DMS 273 treated with DMSO at 0.1 percent for 48 hours (cell line): ENCODE data around the gene ANKRD36C.
"Not testable (repeated sequence)": the region's sequence is repeated elsewhere in the genome, so short reads cannot be mapped to it uniquely, and the experiment has no call there.

Source experiments
- DNase-seq: peaks from one replicate; lab custom pipeline; 2025; lab: John Stamatoyannopoulos, UW

ANKRD36C gene

DNA sequence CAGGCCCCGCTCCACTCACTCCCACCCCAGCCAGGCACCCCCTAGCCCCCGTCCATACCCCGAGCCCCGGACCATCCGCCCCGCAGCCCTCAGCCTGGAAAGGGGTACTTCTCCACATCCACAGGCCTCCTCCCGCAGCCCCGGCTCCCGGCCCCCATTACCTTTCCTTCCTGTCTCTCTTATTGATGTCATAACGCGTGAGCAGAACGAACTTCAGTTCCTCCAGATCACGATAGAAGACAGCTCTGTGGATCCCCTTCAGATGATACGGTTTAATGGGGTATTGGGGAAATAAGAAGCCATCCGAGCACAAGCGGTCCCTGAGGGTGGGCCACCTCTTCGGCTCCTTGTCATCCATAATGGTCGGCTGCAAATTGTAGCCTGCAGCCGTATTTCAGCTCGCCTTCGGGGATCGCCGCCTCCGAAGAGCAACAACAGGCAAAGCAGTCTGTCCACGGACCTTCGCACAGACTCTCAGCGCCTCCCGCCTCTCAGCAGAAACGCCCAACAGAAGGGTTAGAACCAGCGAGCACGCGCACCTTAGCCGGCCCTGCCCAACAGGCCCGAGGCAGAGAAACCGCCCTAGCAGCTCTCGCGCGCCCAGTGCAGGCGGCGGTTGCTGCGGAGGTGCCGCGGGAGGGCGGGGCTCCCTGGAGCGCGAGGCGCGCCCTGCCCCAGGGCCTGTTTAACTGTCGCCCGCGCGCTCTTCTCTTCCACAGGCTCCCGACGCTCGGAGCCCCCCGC, at the start of gene ANKRD36C:
ANKRD36C (minus strand) TSS at position 474 of the 744 bp plus-strand sequence; CDS start at position 358, 116 bp downstream.
- not testable (repeated sequence) for DNase-seq

DNA sequence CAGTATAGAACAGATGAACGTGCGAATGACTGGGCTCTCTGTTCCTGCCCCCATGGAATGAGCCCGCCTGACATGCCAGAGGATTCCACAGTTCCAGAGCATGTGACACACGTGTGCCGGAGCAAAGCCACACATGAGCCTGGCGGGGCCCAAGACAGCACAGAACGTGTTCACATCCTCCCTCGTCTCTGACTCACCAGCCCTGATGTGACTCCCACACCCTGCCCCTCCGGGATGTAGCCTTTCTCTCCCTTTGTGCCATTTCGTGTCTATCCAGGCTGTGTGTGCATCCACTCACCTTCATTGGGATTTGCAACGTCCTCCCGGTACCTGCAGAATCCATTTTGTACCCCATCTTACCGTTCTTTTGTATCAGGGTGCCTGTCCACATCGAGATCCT, 43.9 kb upstream of the ANKRD36C start:
- DNase-seq: not testable (repeated sequence)

DNA sequence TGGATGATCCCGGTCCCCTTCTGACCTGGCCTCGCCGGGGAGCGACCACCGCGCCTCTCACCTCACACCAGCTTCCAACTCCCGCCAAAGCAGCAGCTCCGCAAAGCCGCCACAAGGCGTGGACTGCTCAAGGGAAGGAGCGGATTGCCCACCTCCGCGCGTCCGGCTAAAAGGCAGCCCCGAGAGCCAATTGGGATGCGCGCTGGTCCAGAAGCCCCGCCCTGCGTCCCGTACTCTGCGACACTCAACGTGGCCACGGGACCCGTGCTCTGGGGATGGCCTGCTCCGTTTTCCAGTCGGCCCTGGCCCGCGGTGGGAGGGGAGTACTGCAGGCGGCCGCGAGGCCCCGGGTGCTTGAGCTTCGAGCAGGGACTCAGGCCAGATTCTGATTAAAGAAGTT, 43.2 kb upstream of the ANKRD36C start, which contains the start of gene GPAT2:
GPAT2 (minus strand) TSS at position 125 of the 400 bp plus-strand sequence. CDS start 2,557 bp downstream, outside the sequence.
- not testable (repeated sequence) for DNase-seq

DNA sequence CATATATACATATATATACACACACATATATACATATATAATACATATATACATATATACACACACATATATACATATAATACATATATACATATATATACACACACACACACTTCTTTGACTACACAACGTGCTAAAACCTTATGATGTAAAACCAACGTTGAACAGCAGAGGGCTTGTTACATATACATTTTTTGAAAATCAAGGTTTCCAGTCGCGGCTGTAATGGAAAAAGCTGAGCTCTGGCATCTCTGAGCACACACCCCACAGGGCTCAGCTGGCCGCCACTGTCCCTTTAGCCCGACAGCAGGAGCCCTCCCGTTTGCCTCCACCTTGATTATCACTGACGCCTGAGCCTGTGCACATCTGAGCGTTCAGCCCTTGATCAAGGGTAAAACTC, 42.4 kb upstream of the ANKRD36C start:
- not testable (repeated sequence) for DNase-seq

DNA sequence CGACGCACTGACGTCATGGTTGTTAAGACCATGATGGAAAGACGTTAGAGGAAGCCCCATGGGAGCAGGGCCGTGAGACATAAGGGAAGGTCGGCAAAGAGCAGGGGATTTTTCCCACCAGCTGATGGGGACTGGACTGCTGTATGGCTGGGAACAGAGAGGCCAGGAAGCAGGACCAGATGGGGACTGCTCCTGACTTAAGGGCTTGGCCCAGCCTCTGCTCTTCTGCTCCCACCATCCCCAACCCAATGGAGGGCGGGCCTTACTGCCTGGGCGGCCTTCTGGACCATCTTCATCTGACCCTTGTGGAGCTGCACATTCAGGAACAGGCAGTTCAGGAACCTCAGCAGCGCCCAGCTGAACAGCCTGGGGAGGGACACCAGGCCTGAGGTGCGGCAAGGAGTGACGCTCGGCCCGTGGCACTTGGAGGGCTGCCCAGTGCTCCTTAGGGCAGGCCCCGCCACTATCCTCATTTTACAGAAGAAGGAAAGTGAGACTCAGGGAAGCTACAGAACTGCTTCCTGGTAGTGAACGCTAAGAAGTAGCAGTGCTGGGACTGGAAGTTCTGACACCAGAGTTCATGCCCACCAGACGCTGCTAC, 36.2 kb upstream of the ANKRD36C start:
- not testable (repeated sequence) for DNase-seq

DNA sequence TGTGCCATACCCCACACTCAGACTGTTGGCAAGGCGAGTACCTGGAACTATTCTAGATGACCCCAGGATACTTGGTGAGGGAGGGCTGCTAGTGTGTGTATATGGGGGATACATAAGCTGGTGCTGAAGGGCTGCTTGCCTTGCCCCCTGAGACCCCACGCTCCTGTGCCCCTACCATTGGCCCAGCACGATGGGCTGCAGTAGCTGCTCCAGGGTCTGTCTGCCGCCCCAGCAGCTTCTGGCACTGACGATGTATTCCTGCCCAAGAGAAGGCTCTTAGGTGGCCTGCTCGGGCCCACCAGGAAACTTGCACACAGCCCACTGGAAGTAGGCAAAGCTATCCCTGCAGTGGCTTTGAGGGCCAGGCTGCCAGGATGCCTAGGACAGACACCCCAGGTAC, 34.1 kb upstream of the ANKRD36C start:
- DNase-seq: not testable (repeated sequence)

DNA sequence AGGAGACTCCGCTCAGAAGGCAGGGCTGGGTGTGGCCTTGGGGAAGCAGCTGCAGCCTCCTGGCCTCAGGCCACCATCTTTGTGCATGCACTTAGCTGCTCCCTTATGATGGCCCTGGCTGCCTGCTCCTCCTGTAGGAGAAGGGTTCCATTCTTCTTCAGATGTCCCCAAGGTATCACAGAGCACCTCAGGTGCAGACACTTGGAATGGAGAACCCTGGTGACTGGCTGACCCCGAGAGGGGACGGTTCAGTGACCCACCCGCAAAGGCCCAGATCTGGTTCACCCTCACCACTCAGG, 33.5 kb upstream of the ANKRD36C start:
- no peak for DNase-seq

DNA sequence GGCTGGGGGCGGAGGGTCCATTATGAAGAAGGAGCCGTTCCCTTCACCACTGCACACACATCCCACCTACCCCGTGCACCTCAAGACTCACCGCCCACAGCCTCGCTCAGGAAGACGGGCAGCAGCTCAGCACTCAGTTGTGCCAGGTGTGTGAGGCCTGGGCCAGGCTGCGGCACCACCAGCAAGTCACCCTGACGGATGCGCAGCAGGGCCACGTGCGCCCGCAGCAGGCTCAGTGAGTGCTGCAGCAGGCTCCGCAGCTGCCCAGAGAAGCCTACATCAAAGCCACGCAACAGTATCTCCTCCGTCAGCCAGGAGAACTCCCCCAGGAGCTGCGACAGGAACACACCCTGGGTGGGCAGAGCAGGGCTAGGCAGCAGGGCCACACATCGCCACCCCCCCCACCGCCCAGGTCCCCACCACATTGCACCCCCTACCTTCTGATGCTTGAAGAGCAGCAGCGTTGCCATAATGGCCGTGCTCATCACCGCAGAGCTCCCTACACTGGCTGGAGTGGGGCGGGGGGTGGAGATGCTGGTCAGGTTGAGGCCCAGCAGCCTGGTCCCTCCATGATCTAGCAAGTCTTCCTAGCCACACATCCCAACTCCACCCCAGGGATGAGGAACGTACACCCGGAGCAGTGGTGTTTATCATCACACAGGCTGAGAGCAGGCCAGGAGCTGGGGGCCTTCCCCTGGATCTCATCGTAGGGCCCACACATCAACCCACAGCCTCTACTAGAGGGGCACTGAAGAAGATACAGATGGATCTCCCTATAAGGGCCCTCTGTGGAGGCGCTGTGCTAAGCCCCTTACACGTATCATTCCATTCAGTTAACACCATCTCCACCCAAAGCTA, 32.9 kb upstream of the ANKRD36C start:
- DNase-seq: no peak

DNA sequence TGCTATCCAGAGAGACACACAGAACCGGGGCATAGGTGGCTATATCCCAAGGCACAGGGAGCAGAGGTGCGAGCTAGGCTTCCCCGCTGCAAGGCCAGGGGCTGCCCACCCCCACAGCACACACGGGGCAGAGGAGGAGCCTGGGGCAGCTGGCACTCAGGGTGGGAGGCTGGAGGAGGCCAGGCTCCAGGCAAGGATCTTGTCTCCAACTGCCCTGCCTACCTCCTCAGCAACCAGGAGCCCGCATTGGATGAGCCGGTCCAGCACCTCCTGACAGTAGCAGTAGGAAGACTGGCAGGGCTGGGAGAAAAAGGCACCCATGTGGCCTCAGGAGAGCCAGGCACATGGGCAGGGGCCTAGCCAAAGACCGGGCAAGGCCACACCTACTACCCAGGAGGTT, 32.1 kb upstream of the ANKRD36C start:
- DNase-seq: not testable (repeated sequence)

DNA sequence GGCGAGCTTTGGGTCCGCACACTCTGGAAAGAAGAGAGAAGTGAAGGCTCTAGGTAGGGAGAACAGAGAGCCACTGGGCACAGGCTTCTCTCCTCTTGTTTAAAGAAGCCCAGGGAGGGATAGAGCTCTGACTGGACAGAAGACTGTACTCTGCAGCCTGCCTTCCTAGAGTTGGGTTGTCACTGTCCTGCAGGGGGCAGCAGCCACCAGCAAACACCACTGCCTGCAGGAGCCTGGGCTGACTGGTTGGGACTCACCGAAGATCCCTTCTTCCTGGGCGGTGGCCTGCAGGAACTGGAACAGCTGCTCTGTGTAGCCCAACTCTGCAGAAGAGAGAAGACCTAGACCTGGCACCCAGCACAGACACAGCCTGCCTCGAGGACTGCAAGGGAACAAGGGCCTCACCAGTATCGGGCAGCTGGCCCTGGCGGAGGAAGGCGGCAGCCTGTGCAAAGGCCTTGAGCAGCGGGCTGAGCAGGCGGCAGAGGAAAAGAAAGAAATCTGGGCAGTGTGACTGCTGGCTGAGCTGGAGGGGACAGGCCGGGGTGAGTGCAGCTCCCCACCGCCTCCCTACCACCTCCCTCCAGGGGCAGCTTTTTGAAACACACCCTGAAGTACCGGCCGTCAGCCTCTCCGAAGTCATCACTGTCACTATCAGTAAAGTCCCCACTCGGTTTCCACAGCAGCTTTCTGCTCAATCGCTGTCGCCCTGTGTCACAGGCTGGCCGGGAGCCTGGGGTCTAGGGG, 31.2 kb upstream of the ANKRD36C start:
- not testable (repeated sequence) for DNase-seq

DNA sequence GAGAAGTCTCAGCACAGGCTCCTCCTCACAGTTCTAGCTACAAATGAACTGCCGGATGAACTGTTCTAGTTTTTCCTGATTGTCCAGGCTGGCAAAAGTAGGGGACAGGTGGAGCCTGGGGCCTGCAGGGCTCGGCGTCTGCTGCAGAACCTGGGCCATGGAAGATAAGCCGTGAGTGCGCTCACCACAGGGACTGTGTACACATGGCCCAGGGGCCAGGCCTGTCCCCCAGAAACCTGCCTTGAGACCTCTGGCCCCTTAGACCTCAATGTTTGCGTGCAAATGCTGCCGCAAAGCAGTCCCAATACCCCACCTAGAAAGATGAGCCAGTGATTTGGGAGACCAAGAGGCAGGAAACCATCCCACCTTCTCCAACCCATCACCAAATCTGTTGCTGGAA, 30.5 kb upstream of the ANKRD36C start:
- not testable (repeated sequence) for DNase-seq

DNA sequence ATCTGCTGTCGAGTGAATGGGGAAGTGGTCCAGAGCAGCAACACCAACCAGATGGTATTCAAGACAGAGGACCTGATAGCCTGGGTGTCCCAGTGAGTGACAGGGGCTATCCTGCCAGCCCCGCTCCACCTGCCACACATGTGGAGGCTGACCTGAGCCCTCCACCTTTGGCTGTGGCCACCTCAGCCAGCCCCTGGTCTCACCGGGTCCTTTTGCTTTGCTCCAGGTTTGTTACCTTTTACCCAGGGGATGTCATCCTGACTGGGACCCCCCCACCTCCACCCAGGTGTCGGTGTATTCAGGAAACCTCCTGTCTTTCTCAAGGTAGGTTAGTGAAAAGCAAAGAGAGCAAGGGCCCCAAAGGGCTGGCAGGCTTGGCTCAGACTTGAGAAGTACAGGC, 29.5 kb upstream of the ANKRD36C start:
- not testable (repeated sequence) for DNase-seq

DNA sequence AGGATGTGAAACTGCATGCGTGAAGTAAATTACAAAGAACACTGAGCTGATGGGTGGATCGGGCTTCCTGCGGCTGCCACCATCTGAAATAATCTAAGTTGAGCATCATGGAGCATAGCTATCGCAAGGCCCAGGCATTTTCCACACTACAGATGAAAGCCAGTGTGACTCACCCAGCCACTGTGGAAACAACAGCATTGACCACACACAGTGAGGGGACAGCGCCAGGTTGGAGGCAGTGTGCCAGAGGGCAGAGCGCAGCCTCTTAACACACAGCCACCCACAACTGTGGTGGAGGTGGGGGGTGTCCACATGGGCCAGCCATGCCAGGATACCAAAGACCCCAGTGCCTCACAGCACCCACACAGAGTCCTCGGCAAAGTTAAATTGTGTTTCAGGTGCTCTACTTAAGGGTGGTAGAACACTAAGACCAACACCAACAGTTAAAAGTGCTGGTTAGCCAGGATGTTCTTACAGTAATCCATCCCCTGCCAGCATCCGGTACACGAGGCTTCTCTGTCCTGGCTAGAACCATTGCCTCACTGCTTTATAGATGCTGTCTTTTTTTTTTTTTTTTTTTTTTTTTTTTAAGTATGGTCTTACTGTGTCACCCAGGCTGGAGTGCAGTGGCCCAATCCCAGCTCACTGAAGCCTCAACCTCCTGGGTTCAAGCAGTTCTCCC, 28.4 kb upstream of the ANKRD36C start:
- DNase-seq: not testable (repeated sequence)

DNA sequence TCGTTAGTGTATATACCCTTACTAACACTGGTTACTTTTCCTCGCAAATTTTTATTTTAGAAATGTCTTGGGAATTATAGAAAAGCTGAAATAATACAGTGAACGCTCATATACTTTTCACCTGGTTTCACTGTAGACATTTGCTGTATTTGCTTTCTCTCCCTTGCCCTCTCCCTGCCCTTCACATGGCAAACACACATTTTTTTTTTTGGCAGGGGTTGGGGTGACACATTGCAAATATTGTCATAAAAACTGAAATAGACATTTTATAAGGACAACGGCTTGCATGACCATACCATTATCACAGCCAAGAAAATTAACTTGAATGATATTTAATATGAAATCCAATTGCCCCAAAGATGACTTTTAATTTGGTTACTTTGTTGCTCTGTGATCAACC, 24.7 kb upstream of the ANKRD36C start:
- DNase-seq: not testable (repeated sequence)

DNA sequence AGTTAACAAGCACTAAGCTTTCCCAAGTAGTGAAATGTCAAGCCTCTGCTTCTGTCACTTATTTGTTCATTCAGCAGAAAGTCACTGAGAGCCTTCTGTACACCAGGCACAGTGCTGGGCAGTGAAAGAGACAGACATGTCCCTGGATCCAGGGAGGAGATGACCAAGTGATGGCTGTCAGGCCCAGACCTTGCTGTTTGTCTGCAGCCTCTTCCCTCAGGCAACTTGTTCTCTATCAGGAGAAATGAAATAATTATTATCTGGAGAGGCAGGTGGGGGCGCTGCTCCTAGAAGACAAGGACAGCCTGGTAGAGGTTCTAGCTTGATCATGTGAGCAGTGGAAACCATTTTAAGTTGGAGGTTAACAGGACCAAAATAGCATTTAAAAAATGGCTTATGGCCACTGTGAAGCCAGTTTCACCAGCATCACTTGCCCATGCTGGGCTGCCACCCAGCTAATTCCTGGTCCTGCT, 21.2 kb upstream of the ANKRD36C start:
- not testable (repeated sequence) for DNase-seq

DNA sequence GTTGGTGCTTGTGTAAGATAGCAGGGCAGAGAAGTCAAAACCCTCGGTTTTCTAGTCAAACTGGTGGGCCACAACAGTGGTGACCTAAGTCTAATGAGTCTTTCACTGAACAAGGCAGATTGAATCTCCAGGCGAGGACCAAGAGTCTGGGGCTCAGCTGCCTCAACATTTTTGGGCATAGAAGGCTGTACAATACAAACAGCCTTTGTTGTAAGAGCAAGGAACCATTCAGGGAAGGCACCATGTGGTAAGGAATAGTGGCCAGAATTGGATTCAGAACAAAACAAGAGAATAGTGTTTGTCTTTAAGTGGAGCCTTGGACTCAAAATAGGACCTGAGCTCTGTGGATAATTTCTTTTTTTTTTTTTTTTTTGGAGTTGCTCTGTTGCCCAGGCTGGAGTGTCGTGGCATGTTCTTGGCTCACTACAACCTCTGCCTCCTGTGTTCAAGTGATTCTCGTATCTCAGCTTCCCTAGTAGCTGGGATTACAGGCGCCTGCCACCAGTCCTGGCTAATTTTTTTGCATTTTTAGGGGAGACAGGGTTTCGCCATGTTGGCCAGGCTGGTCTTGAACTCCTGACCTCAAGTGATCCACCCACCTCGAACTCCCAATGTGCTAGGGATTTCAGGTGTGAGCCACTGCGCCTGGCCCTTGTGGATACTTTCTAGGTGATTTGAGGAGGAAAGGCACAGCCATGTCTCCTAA, 20.6 kb upstream of the ANKRD36C start:
- not testable (repeated sequence) for DNase-seq

DNA sequence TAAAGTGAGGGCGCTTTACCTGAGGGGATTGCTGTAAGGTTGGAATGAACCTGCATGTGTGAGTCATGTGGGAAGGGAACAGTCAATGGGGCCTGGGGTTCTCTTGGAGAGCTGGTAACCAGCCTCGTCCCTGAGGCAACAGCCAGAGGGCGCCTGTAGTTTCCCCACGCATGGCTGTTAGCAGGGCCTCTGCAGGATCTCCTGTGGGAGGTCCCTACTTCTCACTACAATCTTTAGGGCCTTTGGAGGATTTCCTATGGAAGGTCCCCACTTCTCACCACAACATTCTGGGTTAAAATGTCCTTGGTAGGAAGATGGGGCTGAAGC, 19.5 kb upstream of the ANKRD36C start:
- not testable (repeated sequence) for DNase-seq

DNA sequence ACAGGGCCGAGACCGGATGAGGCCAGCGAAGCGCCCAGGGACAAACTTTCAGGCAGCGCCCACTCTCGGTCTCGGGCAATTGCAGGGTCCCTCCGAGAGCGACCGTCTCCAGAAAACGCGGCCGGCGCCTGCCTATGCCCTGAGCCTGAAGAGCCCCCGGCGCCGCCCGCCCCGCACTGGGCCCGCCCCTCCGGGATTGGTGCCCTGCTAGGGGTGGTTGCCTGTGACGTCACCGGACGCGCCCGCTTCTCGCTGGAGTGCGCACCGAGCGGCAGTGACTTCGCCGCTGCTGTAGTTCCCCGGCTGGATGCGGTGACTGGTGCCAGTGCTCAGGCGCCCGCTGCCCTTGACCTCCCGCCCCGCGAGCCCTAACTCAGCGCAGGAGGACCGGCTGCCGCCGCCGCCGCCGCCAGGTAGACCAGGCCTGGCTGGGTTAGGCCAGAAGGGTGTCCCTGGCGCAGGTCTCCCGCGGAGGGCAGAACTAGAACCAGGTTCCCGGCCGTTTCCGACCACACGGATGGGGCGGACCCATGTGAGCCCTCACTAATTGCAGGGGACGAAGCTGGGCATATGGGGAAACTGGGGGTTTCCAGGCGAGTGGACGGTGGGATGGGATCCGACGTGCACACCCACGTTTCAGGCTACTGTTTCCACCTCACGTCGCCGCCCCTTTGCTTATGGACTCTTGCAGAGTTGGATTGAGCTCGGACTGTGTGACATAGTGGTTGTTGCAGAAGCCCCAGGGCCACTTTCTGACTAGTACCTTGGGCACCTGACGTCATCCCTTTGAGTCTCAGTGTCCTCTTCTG, 18.9 kb upstream of the ANKRD36C start:
- DNase-seq: not testable (repeated sequence)

DNA sequence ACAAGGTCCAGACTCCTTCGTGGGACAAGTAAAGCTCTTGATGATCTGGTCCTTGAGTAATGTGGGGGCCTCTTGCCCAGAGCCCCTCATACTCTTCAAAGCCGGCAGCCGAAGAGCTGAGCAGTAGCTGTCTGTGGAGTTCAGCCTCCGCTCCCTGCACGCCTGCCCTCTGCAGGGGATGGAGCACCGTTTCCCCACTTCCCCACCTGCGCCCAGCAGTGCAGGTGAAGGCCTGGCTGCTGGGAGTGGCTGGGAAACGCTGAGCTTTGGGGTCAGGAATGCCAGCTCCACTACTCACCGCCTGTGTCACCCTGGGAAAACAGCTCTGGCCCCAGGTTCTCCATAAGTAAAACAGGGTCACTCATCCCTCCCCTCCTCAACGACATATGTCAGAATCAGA, 18.2 kb upstream of the ANKRD36C start:
- DNase-seq: not testable (repeated sequence)

DNA sequence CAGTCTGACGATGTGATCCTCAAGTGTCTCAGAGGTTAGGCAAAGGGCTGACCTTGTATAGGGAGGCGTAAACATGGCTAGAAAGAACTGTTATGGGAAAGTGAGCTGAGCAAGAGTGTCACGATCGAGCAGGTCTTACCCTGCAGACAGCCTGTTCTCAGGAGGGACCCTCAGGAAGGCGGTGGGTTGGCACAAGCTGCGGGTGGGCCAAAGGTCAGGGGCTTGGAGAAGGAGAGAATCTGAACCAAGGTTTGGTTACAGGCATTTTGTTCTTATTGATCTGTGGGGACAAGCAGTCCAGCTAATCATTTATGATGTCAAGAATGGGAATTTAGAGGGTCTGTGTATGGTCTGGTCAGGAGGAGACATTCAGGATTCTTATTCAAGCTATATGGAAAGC, 16.4 kb upstream of the ANKRD36C start:
- DNase-seq: not testable (repeated sequence)
